Central memory CD4-positive, alpha-beta T cell (primary cell): ENCODE measurements around the gene C2orf68.
"Not testable (repeated sequence)": the region's sequence is repeated elsewhere in the genome, so short reads cannot be mapped to it uniquely, and the experiment has no call there.

Experiments used
- DNase-seq: peaks from one replicate; pipeline ENCODE4 v3.0.0; 2022

The C2orf68 gene

DNA sequence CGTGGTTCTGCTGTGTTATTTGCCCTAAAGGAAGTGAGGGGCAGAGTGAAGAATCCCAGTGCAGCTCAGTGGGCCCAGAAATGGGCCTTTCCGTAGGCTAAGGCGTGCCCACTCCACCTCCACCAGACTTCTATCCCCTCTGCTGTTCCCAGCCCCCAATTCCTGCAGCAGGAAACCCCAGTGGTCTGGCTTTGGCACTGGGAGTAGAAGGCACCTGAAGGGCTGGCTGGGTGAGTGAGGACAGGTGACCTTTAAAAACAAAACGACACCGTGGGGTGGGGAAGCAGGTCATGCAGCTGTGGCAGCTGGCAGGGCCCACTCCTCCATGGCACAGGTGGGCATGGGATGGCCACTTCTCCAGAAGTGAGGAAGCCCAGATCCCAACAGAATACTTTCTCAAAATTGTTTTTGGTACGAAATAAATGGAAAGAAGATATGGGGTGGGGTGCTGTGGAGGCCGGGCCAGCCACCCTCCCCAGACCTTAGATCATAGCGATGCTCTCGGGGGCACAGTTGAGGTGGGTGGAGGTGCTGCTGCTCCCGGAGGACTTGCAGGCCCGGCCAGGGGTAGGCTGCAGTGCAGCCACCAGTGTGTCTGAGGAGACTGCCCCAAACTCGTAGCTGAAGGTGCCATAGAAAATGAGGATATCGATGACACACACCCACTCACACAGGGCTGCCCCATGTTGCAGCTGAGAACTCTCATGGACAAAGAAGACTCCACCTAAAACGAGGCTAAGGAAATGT, 13.1 kb downstream of the C2orf68 start:
- DNase-seq = no peak

DNA sequence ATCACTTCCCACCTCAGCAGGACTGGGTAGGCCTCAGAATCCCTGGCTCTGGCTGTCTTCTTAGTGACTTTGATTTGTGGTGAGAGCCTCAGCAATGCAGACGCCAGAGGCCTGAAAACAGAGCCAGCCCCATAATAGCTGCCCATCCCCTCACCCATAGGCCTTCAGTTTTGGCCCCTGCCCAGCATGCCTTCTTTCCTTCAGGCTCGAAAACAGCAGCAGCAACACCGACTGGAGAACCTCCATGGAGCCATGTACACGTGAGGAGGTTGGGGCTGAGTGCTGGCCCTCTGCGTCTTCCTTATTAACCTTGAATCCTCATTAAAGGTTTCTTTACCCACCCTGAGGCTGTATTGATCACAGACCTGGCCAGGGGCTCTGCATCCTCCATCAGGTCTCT, 14.6 kb downstream of the C2orf68 start:
- DNase-seq = no peak

DNA sequence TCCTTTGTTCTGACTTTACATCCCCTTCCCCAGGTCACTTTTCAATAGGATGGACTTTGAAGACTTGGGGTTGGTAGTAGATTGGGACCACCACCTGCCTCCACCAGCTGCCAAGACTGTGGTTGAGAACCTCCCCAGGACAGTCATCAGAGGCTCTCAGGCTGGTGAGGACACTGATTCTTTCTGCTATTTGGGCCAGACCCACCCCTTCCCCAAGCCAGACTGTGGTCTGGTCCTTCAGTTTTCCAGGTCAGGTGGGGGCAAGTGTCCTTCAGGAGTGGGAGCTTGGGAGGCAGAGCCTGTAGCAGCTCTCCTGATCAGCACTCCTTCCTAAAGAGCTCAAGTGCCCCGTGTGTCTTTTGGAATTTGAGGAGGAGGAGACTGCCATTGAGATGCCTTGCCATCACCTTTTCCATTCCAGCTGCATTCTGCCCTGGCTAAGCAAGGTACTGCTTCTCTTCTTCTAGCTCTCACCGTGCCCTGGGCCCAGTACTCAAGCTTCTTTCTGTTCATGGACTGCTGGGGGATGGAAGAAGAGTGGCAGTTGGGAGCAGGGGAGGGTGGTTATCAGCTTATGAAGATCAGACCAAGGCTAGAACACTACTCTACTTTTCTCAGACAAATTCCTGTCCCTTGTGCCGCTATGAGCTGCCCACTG, 15.3 kb downstream of the C2orf68 start:
- DNase-seq = no peak

DNA sequence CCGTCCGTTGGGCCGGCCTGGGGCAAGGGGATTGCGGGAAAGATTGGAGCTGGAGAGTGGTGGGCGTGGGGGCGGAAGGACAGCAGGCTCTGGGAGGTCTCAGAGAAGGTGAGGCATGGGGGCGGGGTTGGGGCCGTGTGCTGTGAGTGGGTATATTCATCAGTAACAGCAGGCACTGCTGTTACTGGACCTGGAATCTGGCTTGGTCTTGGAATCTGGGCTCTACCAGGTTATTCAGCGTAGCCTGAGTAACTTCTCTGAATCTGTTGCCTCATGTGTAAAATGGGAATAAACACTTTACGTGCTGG, 15.9 kb downstream of the C2orf68 start:
- no peak for DNase-seq

DNA sequence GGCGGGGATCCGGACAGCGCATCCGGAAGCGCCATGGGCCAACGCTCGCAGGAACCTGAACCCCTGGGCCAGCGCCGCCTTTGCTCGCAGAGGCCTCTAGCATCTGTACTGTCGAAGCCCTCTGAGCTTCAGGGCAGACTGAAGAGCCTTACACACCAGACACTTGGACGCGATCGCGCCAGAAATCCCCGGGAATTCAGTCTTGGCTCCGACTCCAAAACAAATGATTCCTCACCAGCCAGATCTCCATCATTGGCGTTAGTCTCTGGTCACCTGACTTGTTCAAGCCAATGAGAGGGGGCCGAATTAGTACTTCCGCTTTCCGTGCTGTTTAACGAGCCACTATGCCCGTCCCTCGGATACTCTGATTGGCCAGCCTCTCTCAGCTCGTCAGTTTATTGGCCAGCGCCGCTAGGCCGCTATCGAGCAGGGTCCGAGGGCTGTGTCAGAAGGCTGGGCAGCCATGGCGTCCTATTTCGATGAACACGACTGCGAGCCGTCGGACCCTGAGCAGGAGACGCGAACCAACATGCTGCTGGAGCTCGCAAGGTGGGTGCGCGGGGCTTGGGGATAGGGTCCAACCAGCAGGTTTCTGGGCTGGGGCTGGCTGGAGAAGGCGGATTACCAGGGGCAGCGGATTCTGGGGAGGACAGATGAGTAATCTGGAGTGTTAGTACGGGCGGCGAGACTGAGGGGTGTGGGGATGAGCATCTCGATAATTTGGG, 16.4 kb downstream of the C2orf68 start, which contains the start of gene RNF181:
TSS of gene RNF181 (plus strand) at position 445 of the 725 bp plus-strand sequence. CDS start at position 464, 19 bp downstream.
- peak; percentile 92 for DNase-seq

DNA sequence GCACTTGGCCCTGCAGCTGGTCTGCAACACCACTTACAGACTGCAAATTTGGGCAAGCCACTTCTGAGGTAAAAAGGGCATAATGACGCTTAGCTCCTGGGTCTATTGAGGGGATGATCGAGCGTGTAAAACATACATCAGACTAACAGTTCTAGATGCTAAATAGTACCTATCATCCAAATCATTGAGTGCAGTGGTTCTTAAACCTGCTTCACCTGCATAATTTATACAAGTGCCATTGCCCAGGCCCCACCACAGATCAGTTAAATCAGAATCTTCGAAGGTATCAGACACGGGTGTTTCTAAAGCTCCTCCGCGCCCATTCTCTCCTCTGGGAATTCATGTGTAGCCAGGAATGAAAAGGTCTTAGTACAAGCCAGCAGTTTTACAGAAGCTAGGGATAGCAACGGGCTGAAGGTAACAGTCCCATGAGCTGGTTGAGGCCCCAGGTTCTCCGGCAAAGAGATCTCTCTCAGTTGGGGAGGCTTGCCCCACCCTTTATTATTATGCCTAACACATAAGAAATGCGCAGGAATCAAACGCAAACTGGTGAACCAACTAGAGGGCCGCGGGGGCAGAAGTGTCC, 17.1 kb downstream of the C2orf68 start:
- no peak for DNase-seq

DNA sequence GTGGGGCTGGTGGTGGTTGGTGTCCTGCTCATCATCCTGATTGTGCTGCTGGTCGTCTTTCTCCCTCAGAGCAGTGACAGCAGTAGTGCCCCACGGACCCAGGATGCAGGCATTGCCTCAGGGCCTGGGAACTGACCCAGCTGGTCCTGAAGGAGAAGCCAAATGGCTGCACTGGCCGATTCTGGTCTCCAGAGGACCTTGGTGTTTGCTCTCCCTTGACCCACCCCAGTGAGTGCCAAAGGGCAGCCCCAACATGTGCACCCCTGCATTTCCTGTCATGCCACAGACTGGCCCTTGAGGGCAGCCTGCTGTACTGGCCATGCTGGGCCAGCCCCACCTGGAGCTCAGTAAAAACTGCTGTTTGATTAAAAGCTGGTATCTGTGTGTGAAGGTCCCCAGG, 18.8 kb downstream of the C2orf68 start:
- DNase-seq = no peak

DNA sequence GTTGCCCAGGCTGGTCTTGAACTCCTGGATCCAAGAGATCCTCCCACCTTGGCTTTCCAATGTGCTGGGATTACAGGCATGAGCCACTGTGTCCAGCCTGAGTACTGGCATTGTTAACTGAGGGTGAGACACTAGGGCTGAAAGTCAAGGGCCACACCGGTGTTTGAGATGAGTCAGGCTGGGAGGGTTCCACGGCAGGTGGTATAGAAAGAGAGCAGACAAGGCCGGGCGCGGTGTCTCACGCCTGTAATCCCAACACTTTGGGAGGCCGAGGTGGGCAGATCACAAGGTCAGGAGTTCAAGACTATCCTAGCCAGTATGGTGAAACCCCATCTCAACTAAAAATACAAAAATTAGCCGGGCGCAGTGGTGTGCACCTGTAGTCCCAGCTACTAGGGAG, 19.6 kb downstream of the C2orf68 start:
- not testable (repeated sequence) for DNase-seq

DNA sequence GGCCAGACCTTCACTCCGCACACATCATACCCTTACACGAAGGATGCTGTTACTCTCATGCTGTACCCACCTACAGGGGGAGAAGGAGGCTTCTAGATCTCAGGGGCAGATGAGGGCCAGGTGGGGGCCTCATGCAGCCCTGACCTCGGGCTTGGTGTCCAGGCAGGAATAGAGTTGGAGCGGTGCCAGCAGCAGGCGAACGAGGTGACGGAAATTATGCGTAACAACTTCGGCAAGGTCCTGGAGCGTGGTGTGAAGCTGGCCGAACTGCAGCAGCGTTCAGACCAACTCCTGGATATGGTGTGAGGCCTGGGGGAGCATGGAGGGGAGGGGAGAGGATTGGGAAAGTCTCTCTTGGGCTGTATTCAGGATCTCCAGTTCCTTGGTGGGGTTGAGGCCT, 20.3 kb downstream of the C2orf68 start:
- no peak for DNase-seq

DNA sequence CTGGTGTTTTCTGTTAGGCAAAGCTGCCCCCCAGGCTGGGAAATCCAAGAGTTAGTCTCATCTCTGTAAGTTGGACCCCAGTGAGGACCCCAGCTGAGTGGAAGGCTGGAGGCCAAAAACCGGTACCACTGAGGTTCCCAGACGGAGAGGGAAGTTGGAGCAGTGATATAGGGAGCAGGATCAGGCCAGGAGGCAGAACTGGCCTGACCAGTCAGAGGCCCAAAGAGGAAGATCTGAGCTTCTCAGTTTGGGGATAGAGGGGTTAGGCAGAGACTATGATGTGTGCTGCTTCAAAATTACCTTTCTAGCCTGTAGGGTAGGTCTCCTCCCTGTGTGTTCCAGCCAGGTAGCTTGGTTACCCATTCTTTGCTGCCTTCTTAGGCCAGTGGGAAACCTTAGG, 20.9 kb downstream of the C2orf68 start:
- DNase-seq = no peak

DNA sequence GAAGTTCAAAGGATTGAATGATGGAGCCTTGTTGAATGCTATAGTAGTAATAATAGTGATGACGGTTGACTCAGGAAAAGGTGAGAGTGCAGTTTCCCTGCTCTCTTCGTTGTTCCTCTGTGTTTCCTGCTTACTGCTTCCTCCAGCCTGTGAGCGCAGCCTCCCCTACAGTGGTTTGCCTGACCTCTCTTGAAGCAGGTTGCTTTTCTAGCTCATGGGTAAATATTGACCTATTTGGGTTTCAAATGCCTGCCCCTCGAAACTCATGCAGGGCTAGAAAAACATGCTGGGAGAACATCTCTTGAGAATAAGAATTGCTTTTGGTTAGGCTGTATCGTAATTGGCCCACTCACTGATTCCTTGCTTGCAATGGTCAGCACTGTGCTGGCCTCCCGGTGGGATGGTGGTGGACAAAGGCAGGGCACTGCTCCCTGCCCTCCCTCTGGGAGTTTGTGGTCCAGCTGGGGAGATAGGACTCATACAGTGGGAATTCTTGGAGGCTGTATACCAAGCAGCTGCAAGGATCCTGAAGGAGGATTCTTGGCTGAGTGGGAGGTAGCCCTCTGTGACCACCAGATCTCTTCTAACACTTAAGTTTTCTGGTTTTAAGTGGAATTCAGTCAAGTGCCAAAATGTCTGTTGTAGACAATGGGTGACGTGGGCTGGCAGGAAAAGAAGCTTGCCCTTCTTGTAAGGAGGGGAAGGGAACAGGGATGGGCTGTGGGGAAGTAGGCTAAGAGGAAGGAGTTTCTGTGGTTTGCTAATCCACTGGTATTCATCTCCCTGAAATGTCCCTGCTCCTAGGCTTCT, 21.7 kb downstream of the C2orf68 start:
- no peak for DNase-seq

DNA sequence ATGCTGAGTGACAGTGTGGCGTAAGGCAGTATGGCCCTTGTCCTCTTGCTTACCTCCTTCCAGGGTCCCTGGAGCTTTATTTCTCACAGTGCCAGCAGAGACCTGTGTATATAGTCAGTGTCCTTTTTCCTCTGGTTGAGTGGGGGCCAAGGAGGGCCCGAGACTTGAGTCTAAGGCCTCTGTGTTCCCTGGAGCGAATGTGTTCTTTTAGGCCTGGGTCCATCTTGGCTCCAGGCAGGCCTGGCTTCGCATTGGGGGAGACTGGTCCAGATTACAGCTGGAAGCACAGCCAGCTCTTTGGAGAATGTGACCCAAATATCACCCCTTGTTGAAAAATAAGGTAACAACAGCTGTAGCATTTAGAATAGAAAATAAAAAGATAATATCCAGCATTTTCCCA, 22.7 kb downstream of the C2orf68 start:
- no peak for DNase-seq

DNA sequence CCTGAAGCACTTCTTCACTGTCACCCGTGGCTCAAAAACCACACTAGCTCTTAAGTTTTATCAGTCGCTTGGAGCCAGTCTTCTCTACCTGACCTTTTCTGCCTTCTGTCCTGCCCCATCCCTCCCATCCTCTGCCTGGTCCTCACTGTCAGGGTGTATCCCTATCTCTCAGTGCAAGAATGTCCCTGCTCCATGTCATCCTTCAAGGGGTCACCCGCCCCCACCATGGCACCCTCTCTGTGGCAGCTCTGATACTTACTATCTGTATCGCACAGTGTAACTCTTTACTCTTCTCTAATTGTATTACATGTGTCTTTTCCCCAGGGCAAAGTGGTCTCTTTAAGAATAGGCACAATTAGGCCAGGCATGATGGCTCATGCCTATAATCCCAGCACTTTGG, 23.2 kb downstream of the C2orf68 start:
- DNase-seq = no peak

DNA sequence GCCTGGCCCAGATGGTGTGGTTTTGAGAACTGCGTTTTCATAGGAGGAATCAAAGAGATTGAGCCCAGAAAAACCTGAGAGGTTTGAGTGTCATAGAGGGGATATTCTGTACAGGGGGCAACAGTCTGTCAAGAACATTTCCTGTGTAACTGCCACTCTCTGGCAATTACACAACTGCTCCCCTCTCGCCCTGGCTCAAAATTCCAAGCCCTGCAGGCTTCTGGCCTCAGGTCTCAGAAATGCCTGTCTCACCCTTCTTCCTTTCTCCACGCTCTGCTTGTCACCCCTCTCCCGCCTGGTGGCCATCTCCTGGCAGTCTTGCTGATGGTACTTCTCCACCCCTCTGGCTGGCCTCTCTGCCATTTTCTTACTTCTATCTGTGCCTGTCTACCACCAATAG, 23.6 kb downstream of the C2orf68 start:
- DNase-seq = no peak

DNA sequence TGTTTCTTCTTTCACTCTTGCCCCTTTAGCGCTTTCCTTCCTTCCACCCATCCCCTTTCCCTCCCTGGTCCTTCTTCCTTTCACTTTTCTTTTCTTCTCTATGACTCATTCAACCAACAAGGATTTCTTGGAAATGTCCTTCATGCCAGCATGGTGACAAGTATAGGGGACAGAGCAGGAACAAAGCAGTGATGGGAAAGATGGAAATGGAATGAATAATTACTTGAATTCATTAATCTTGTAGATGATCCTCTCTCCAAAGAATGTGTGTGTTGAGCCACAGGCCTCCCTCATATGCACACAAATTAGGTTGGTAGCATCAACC, 26.1 kb downstream of the C2orf68 start:
- no peak for DNase-seq

DNA sequence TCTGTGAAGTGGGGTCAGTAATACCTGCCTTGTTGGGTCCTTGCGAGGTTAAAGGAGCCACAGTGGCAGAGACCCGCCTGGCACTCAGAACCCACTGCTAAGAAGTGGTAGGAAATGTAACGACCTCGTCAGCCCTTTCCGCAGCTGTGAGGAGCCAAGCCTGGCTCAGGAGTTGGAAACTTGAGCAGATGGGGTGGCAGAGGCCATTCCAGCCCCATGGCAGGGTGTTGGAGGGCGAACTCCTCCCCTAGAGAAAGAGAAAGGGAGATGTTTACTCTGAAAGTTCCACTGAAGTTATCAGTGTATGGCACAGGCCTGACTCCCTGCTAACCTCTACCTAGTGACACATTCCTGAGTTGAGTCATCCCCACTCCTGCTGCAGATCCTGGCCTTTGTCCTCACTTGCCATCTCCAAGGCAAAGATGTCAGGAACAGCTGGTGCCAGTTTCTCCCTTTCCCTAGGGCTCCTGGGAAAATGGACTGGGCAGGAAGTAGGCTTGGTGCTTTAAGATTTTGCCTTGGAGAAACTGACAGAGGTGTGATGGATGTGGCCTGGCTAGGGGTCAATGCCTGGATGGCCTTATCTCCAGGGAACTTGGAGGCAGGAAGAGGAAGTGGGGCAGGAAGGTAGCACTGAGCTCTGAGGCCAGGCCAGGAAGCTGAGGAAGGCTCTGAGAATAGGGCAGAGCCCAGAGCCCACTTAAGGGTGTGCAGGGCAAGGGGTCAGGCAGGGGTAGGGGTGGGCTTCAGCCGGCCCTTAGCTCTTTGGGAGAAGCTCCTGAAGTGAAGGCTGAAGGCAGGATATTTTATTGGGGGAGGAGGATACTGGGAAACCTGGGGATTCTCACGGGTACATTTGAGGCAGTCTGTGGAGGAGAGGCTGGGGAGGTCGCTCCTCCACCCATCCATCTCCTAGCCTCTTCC, 26.7 kb downstream of the C2orf68 start:
- peak; percentile 25 for DNase-seq

DNA sequence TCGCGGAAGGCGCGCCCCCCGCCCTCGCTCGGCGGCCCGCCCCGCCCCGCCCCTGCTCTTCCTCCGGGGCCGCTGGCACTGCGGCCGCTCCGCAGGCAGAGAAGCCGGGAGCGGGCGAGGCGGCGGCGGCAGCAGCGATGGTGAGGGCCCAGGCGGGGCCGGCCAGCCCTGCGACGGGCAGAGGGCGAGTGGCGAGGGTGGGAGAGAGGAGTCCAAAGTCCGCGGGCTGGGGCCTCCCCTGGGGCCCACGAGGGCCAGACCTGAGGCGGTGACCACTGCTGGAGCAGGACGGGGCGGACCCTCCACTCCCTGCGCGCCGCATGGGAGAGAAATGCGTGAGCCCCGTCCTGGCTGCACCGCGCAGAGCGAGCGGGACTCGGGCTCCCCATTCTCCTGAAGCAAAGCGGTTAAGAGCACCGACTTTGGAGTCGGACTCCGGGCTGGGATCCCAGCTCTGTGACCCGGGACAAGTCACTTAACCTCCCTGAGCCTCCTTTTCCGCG, 27.5 kb downstream of the C2orf68 start, which contains the start of gene VAMP5:
TSS of gene VAMP5 (plus strand) at position 78 of the 503 bp plus-strand sequence. CDS start at position 138, 60 bp downstream.
- DNase-seq = no peak

DNA sequence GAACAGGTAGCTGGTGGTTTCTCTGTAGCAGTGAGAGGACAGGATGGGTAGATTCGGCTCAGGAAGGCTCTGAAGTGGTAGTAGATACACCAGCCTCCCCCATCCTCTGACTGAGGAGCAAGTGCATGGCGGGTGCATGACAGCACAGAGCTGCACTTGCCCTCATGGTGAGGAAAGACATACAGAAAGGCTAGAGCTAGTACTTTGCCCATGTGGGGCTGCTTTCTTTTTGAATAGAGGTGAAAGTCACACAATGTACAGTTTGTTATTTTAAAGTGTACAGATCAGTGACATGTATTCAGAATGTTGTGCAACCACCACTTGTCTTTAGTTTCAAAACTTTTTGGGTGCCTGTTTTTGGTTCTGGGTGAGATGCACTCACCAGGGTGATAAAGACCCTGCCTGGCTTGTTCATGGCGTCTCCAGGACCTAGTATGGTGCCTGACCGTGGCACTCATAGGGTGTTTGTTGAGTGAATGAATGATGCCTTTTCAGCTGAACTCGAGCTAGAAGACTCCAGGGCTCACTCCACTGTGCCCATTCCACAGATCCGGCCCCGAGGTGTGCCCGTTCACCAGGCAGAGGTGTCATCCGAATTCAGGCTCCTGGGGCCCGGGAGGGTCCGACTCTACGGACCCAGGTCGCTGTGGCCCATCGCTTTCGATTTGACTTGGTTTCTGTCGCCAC, 28.1 kb downstream of the C2orf68 start:
- DNase-seq = peak; percentile 33

DNA sequence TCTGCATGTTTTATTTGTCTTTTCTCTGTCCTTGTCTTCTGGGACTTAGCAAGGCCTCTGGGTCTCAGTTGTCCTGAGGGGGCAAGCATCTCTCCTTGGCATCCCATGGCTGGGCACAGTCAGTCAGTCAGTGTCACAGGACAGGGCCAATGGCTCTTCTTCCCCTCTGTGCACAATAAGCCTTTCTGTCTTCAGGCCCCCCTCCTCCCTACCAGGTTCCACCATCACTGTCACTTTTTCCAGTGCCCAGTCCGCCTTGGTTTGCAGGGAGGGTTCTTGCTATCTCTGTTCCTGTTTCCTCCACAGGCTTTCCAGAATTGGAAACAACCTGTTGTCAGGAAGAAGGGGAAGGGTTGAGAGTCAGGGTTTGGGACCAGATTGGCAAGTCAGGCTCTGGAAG, 29.4 kb downstream of the C2orf68 start:
- no peak for DNase-seq

DNA sequence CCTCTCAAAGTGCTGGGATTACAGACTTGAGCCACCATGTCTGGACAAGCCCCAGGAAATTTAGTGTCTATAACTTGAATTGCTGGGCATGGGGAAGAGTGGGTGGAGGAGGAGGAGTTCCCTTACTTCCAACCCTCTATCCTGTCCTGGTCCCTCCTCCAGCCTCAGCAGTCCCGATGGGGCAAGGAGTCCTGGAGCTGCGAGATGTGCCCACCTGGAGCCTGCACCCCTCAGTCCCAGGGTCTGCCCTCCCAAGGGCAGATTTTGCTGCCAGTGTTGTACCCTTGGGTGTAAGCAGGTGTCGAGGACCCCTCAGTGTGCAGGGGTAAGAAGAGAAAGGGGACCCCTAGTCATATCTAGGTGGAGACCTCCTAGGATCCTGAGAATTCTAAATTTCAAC, 31.7 kb downstream of the C2orf68 start:
- no peak for DNase-seq
